GM12878 (cell line): Measurements from ENCODE around the gene SETD2.

Source experiments
- ASH2L ChIP-seq: fragments of 300-600, 200-600 bp; sonication (generic); IDR thresholded peaks from 2 replicates; pipeline ENCODE4 v1.6.1; 2017; ENCODE audit warnings: low read depth, mild to moderate bottlenecking, borderline replicate concordance
- HDAC6 ChIP-seq: fragments of 200-600 bp; sonication (generic); IDR thresholded peaks from one replicate; pipeline ENCODE4 v1.8.0; 2017; ENCODE audit warnings: antibody characterized with exemption; ENCODE audit not compliant: unreplicated experiment
- NFYB ChIP-seq: IDR thresholded peaks from 2 replicates; pipeline ENCODE4 v1.6.1; 2011; ENCODE audit warnings: low read depth, mild to moderate bottlenecking, low read length, improper control_type of control experiment, moderate library complexity; ENCODE audit not compliant: insufficient read depth
- SREBF2 ChIP-seq: IDR thresholded peaks from 2 replicates; pipeline ENCODE4 v1.6.1; 2012; ENCODE audit warnings: mild to moderate bottlenecking, low read length
- ZNF622 ChIP-seq: fragments of 450-650 bp; IDR thresholded peaks from 2 replicates; pipeline ENCODE4 v1.6.1; 2017; ENCODE audit warnings: mild to moderate bottlenecking, inconsistent platforms
- TF ChIP-seq, protein P1 (sequence below): fragments of 450-650 bp; IDR thresholded peaks from 2 replicates; pipeline ENCODE4 v1.6.1; 2017; ENCODE audit warnings: mild to moderate bottlenecking
- TF ChIP-seq, protein P2 (sequence below), 3 experiments: IDR thresholded peaks in 2 of 3; conservative IDR thresholded peaks in 1 of 3; 2 replicates each; pipeline ENCODE4 v1.5.1; 2011; ENCODE audit warnings: low read depth in 3 of 3, low read length in 3 of 3, mild to moderate bottlenecking in 3 of 3, control low read depth in 2 of 3, moderate library complexity in 2 of 3, inconsistent platforms in 1 of 3, mixed read lengths in 1 of 3; ENCODE audit not compliant: control insufficient read depth in 2 of 3, insufficient read depth in 1 of 3; ENCODE audit errors: extremely low read depth in 1 of 3

DNA sequence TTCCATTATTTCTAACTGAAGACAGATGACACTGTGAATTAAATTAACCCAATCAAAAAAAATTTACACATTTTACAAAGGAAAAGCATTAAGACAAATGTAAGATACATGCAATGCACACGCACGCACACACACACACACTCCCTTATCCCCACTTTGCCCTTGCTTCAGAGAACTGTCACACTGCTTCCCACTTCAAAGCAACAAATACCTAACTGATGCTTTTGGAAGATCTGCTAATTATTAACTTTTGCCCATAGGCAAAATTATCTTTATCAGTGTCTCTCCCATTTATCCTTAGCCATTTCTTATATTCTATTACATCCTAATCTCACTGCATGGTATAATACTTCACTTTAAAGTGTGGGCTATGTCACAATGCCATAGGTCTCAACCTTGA, 60.3 kb downstream of the SETD2 start:
- TF ChIP-seq ZNF622: no peak
- TF ChIP-seq HDAC6: no peak
- TF ChIP-seq, protein P1, sequence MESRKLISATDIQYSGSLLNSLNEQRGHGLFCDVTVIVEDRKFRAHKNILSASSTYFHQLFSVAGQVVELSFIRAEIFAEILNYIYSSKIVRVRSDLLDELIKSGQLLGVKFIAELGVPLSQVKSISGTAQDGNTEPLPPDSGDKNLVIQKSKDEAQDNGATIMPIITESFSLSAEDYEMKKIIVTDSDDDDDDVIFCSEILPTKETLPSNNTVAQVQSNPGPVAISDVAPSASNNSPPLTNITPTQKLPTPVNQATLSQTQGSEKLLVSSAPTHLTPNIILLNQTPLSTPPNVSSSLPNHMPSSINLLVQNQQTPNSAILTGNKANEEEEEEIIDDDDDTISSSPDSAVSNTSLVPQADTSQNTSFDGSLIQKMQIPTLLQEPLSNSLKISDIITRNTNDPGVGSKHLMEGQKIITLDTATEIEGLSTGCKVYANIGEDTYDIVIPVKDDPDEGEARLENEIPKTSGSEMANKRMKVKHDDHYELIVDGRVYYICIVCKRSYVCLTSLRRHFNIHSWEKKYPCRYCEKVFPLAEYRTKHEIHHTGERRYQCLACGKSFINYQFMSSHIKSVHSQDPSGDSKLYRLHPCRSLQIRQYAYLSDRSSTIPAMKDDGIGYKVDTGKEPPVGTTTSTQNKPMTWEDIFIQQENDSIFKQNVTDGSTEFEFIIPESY: no peak
- TF ChIP-seq, protein P2, sequence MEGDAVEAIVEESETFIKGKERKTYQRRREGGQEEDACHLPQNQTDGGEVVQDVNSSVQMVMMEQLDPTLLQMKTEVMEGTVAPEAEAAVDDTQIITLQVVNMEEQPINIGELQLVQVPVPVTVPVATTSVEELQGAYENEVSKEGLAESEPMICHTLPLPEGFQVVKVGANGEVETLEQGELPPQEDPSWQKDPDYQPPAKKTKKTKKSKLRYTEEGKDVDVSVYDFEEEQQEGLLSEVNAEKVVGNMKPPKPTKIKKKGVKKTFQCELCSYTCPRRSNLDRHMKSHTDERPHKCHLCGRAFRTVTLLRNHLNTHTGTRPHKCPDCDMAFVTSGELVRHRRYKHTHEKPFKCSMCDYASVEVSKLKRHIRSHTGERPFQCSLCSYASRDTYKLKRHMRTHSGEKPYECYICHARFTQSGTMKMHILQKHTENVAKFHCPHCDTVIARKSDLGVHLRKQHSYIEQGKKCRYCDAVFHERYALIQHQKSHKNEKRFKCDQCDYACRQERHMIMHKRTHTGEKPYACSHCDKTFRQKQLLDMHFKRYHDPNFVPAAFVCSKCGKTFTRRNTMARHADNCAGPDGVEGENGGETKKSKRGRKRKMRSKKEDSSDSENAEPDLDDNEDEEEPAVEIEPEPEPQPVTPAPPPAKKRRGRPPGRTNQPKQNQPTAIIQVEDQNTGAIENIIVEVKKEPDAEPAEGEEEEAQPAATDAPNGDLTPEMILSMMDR (IDR thresholded peaks at IDR 0.05 in 2 of 3, conservative IDR thresholded peaks at IDR 0.05 in 1 of 3; ENCODE audit: control insufficient read depth in 2 of 3, extremely low read depth in 1 of 3, insufficient read depth in 1 of 3, low read depth in 3 of 3, low read length in 3 of 3): no peak
- no peak for TF ChIP-seq SREBF2
- TF ChIP-seq NFYB: no peak
- no peak for TF ChIP-seq ASH2L
